Activated effector memory CD4-positive, alpha-beta T cell treated with anti-CD3 and anti-CD28 coated beads, Interleukin-2, amount 50 U/mL, for 16 hours (primary cell): ENCODE results near the gene MEIKIN.

Experiments
- DNase-seq: peaks from one replicate; pipeline ENCODE4 v3.0.0-alpha.2; 2020

Gene MEIKIN

GRCh38 chr5:131973089-131973712 lies 27.7 kb upstream of the MEIKIN start:
- no peak for DNase-seq

- no peak for DNase-seq
These were observed 23.0 kb upstream of the MEIKIN start for GRCh38 chr5:131968396-131968954.

GRCh38 chr5:131966551-131966950 lies 21.1 kb upstream of the MEIKIN start:
- no peak for DNase-seq

- DNase-seq = no peak
These were observed 20.5 kb upstream of the MEIKIN start for GRCh38 chr5:131965826-131966415.

GRCh38 chr5:131959906-131960305 lies 14.4 kb upstream of the MEIKIN start:
- DNase-seq = no peak

GRCh38 chr5:131959136-131959535 lies 13.7 kb upstream of the MEIKIN start:
- no peak for DNase-seq

GRCh38 chr5:131957721-131958441 lies 12.4 kb upstream of the MEIKIN start:
- DNase-seq = no peak

- no peak for DNase-seq
These were observed 8.5 kb upstream of the MEIKIN start for GRCh38 chr5:131953969-131954368.

- DNase-seq = no peak
These were observed 6.9 kb upstream of the MEIKIN start for GRCh38 chr5:131952301-131952857.

- no peak for DNase-seq
These were observed 5.2 kb upstream of the MEIKIN start for GRCh38 chr5:131950706-131951105.

GRCh38 chr5:131947445-131947844 lies 2.0 kb upstream of the MEIKIN start:
- DNase-seq = no peak

GRCh38 chr5:131944702-131945550 lies 537 bp downstream of the MEIKIN start:
- no peak for DNase-seq

- no peak for DNase-seq
These were observed 1.5 kb downstream of the MEIKIN start for GRCh38 chr5:131943916-131944315.

- DNase-seq = no peak
These were observed 3.4 kb downstream of the MEIKIN start for GRCh38 chr5:131942016-131942415.

- DNase-seq = no peak
These were observed 5.6 kb downstream of the MEIKIN start for GRCh38 chr5:131939690-131940345.

- DNase-seq = no peak
These were observed 13.2 kb downstream of the MEIKIN start for GRCh38 chr5:131932235-131932634.

GRCh38 chr5:131928957-131929356 lies 16.5 kb downstream of the MEIKIN start:
- no peak for DNase-seq

GRCh38 chr5:131926168-131926567 lies 19.3 kb downstream of the MEIKIN start:
- DNase-seq = no peak

GRCh38 chr5:131916481-131916880 lies 29.0 kb downstream of the MEIKIN start:
- DNase-seq = no peak

GRCh38 chr5:131914472-131914871 lies 31.0 kb downstream of the MEIKIN start:
- no peak for DNase-seq

GRCh38 chr5:131913603-131914002 lies 31.9 kb downstream of the MEIKIN start:
- DNase-seq = no peak

- no peak for DNase-seq
These were observed 38.8 kb downstream of the MEIKIN start for GRCh38 chr5:131906668-131907067.
